Measurements from ENCODE around the gene ZNF407.

The ZNF407 gene

GRCh38 chr18:74982946-74983635 is 385.4 kb downstream of the ZNF407 start:
- Histone ChIP-seq H3K4me2 (ENCODE audit: low read depth, low read length) (no peak overlapping the region), H3K9me2 (replicated peaks; ENCODE audit: insufficient read depth, low read length) (no peaks in the 10 kb centered on the region), H3F3A (ENCODE audit: insufficient read depth, low read length) (no peaks in the 10 kb centered on the region), H4K20me1 (ENCODE audit: insufficient read depth, low read length) (no peaks in the 10 kb centered on the region), H3K4me1 (ENCODE audit: low read length) (no peaks in the 10 kb centered on the region), H3K36me3 (replicated peaks; ENCODE audit: insufficient read depth, low read length) (no peaks in the 10 kb centered on the region), H3K9me3 (replicated peaks; ENCODE audit: insufficient read depth, low read length) (no peaks in the 10 kb centered on the region), H2AFZ (ENCODE audit: low read length) (no peak overlapping the region), H3K4me3 (ENCODE audit: low read length) (no peak overlapping the region), H3K27me3 (replicated peaks; ENCODE audit: insufficient read depth, low read length) (no peaks in the 10 kb centered on the region), H3K79me2 (ENCODE audit: low read length) (no peaks in the 10 kb centered on the region), H3K9ac (ENCODE audit: low read length) (no peak overlapping the region), H3K27ac (ENCODE audit: low read length) (no peak overlapping the region)
- no peak for DNase-seq
- TF ChIP-seq CTCF (IDR thresholded peaks at IDR 0.05; ENCODE audit: low read length) (no peak), EZH2 (optimal IDR thresholded peaks at IDR 0.05; ENCODE audit: low read depth, low read length) (no peak), EZH2phosphoT487 (IDR thresholded peaks at IDR 0.05; ENCODE audit: low read length) (no peak)

- no peaks in the 10 kb centered on the region for H3F3A ChIP-seq (ENCODE audit: insufficient read depth, low read length)
- H3K4me1 ChIP-seq (ENCODE audit: low read length): no peaks in the 10 kb centered on the region
- H3K9me3 ChIP-seq (replicated peaks; ENCODE audit: insufficient read depth, low read length): no peaks in the 10 kb centered on the region
- H3K79me2 ChIP-seq (ENCODE audit: low read length): no peaks in the 10 kb centered on the region
- H3K9ac ChIP-seq (ENCODE audit: low read length): no peak overlapping the region
- H4K20me1 ChIP-seq (ENCODE audit: insufficient read depth, low read length): no peaks in the 10 kb centered on the region
- TF ChIP-seq EZH2phosphoT487 (IDR thresholded peaks at IDR 0.05; ENCODE audit: low read length) (no peak), CTCF (IDR thresholded peaks at IDR 0.05; ENCODE audit: low read length) (no peak), EZH2 (optimal IDR thresholded peaks at IDR 0.05; ENCODE audit: low read depth, low read length) (no peak)
- H3K36me3 ChIP-seq (replicated peaks; ENCODE audit: insufficient read depth, low read length): no peaks in the 10 kb centered on the region
- no peak overlapping the region for H2AFZ ChIP-seq (ENCODE audit: low read length)
- no peaks in the 10 kb centered on the region for H3K9me2 ChIP-seq (replicated peaks; ENCODE audit: insufficient read depth, low read length)
- DNase-seq: no peak
- no peak overlapping the region for H3K27ac ChIP-seq (ENCODE audit: low read length)
- H3K4me3 ChIP-seq (ENCODE audit: low read length): no peak overlapping the region
- no peak overlapping the region for H3K4me2 ChIP-seq (ENCODE audit: low read depth, low read length)
- no peaks in the 10 kb centered on the region for H3K27me3 ChIP-seq (replicated peaks; ENCODE audit: insufficient read depth, low read length)
Observed at GRCh38 chr18:74989134-74989533, 391.5 kb downstream of the ZNF407 start.

GRCh38 chr18:74990563-74991081 is 393.0 kb downstream of the ZNF407 start:
- Histone ChIP-seq H3K9me2 (replicated peaks; ENCODE audit: insufficient read depth, low read length) (no peaks in the 10 kb centered on the region), H3K9me3 (replicated peaks; ENCODE audit: insufficient read depth, low read length) (no peaks in the 10 kb centered on the region), H3K9ac (ENCODE audit: low read length) (no peak overlapping the region), H3K4me1 (ENCODE audit: low read length) (no peaks in the 10 kb centered on the region), H3K27ac (ENCODE audit: low read length) (no peak overlapping the region), H2AFZ (ENCODE audit: low read length) (no peak overlapping the region), H3F3A (ENCODE audit: insufficient read depth, low read length) (no peaks in the 10 kb centered on the region), H3K4me3 (ENCODE audit: low read length) (no peak overlapping the region), H3K36me3 (replicated peaks; ENCODE audit: insufficient read depth, low read length) (no peaks in the 10 kb centered on the region), H3K4me2 (ENCODE audit: low read depth, low read length) (no peak overlapping the region; the same call in 1 of the 2 replicates), H4K20me1 (ENCODE audit: insufficient read depth, low read length) (no peaks in the 10 kb centered on the region), H3K27me3 (replicated peaks; ENCODE audit: insufficient read depth, low read length) (no peaks in the 10 kb centered on the region), H3K79me2 (ENCODE audit: low read length) (no peaks in the 10 kb centered on the region)
- no peak for DNase-seq
- TF ChIP-seq CTCF (IDR thresholded peaks at IDR 0.05; ENCODE audit: low read length): no peak
- no peak for TF ChIP-seq EZH2 (optimal IDR thresholded peaks at IDR 0.05; ENCODE audit: low read depth, low read length)
- no peak for TF ChIP-seq EZH2phosphoT487 (IDR thresholded peaks at IDR 0.05; ENCODE audit: low read length)

All from MM.1S (cell line).